GM23338 (cell line): ENCODE measurements around the gene C17orf78. TPM values are rescaled to one million over a fixed set of nuclear protein-coding genes. Genes with fewer than 3 reads are reported as not detected.

Experiments
- ATAC-seq: fragments of 200-7000 bp; cut with Tn5 transposase; 3 replicates; pipeline ENCODE4 v1.9.1; 2020
- DNase-seq: peaks from one replicate; pipeline ENCODE4 v3.0.0-alpha.2; 2015; ENCODE audit warnings: low spot score
- H2AFZ ChIP-seq: fragments of 200-600 bp; sonication (generic); 2 replicates; pipeline ENCODE4 v1.8.0; 2016; ENCODE audit warnings: antibody characterized with exemption, mild to moderate bottlenecking, moderate library complexity
- H3F3A ChIP-seq: fragments of 200-600 bp; sonication (generic); replicated peaks from 2 replicates; pipeline ENCODE4 v1.8.0; 2017; ENCODE audit warnings: antibody characterized with exemption, mixed run types, low read depth
- H3K27ac ChIP-seq: fragments of 200-600 bp; sonication (generic); 2 replicates; pipeline ENCODE4 v1.6.1; 2016; ENCODE audit warnings: low read depth
- H3K27me3 ChIP-seq: fragments of 200-600 bp; sonication (generic); 2 replicates; pipeline ENCODE4 v1.8.0; 2016; ENCODE audit warnings: mild to moderate bottlenecking, mixed run types, moderate library complexity; ENCODE audit not compliant: insufficient read depth
- H3K36me3 ChIP-seq: fragments of 200-600 bp; sonication (generic); 2 replicates; pipeline ENCODE4 v1.8.0; 2016; ENCODE audit warnings: mild to moderate bottlenecking; ENCODE audit not compliant: insufficient read depth
- H3K4me1 ChIP-seq: fragments of 200-600 bp; sonication (generic); 2 replicates; pipeline ENCODE4 v1.8.0; 2016; ENCODE audit warnings: mild to moderate bottlenecking, moderate library complexity; ENCODE audit not compliant: insufficient read depth
- H3K4me2 ChIP-seq: fragments of 200-600 bp; sonication (generic); 2 replicates; pipeline ENCODE4 v1.7.1; 2017; ENCODE audit warnings: mixed run types
- H3K4me3 ChIP-seq: fragments of 200-600 bp; sonication (generic); 2 replicates; pipeline ENCODE4 v1.6.1; 2016; ENCODE audit warnings: mixed run types
- H3K79me2 ChIP-seq: fragments of 200-600 bp; sonication (generic); replicated peaks from 2 replicates; pipeline ENCODE4 v1.8.0; 2017; ENCODE audit warnings: mild to moderate bottlenecking; ENCODE audit not compliant: insufficient read depth
- H3K9me2 ChIP-seq: fragments of 200-600 bp; sonication (generic); 2 replicates; pipeline ENCODE4 v1.8.0; 2017; ENCODE audit not compliant: insufficient read depth
- H4K20me1 ChIP-seq: fragments of 200-600 bp; sonication (generic); replicated peaks from 2 replicates; pipeline ENCODE4 v1.8.0; 2017; ENCODE audit warnings: mild to moderate bottlenecking; ENCODE audit not compliant: insufficient read depth
- H3K27ac Mint-ChIP-seq: 2 replicates; pipeline ENCODE4 v1.8.0; 2020; ENCODE audit warnings: inconsistent platforms, mild to moderate bottlenecking, moderate library complexity, mixed read lengths
- H3K27me3 Mint-ChIP-seq: 3 replicates; pipeline ENCODE4 v1.8.0; 2022; ENCODE audit warnings: low read depth, mild to moderate bottlenecking, moderate library complexity, mixed read lengths, inconsistent platforms; ENCODE audit not compliant: insufficient read depth, poor library complexity
- H3K36me3 Mint-ChIP-seq: 3 replicates; pipeline ENCODE4 v1.8.0; 2021; ENCODE audit warnings: low read depth, mild to moderate bottlenecking, inconsistent platforms, moderate library complexity, mixed read lengths
- H3K4me1 Mint-ChIP-seq: 3 replicates; pipeline ENCODE4 v1.8.0; 2020; ENCODE audit warnings: mild to moderate bottlenecking, inconsistent platforms, mixed read lengths
- H3K4me3 Mint-ChIP-seq: 3 replicates; pipeline ENCODE4 v1.8.0; 2021; ENCODE audit warnings: moderate library complexity, mild to moderate bottlenecking, inconsistent platforms, mixed read lengths
- H3K9me3 Mint-ChIP-seq: 3 replicates; pipeline ENCODE4 v1.8.0; 2020; ENCODE audit warnings: moderate library complexity, mild to moderate bottlenecking, inconsistent platforms, mixed read lengths
- ETS1 ChIP-seq: IDR thresholded peaks from 2 replicates; pipeline ENCODE4 v1.6.1; 2016; ENCODE audit warnings: antibody characterized with exemption
- ZNF462 ChIP-seq: fragments of 250-450 bp; sonication (Bioruptor Pico); IDR thresholded peaks from 2 replicates; pipeline ENCODE4 v1.5.0; 2020; ENCODE audit warnings: mild to moderate bottlenecking, moderate library complexity
- polyA plus RNA-seq: library from polyadenylated mRNA; unstranded; fragments of >200 nt; fragmentation: Nextera tagmentation; extraction: Ambion mirVana; gene quantifications from 2 replicates; pipeline ENCODE4 v1.2.1, GENCODE V29; 2016
- total RNA-seq: library from RNA; depleted of rRNA; stranded (reverse); fragments of >200 nt; shearing (Covaris generic); gene quantifications from 2 replicates; pipeline ENCODE4 v1.2.3, GENCODE V29; 2014

Gene C17orf78
- total and polyA plus RNA-seq, 2 experiments from 2014 or later, result 0.19 TPM; not detected in 1

- TF ChIP-seq ZNF462 (CRISPR knock-in tag), result no peak
Observed at GRCh38 chr17:37417852-37418251, 42.1 kb downstream of the C17orf78 start (continued).

GRCh38 chr17:37422971-37423625 lies 47.3 kb downstream of the C17orf78 start:
- no peak for ATAC-seq
- H3K4me3 Mint-ChIP-seq, result no peak overlapping the region
- no peaks in the 10 kb centered on the region for H3K9me3 Mint-ChIP-seq
- H3K27ac Mint-ChIP-seq, result no peak overlapping the region
- H3K79me2 ChIP-seq, result no peaks in the 10 kb centered on the region
- H3K4me3 ChIP-seq, result no peak overlapping the region
- 0 out of 2 replicates have a peak overlapping the region, but pooled peaks have one; percentile 21 for H3K27ac ChIP-seq
- H2AFZ ChIP-seq, result no peak overlapping the region
- H3K36me3 Mint-ChIP-seq, result peaks cover 49% of the 10 kb centered on the region
- TF ChIP-seq ETS1, result no peak
- H3F3A ChIP-seq, result no peaks in the 10 kb centered on the region
- peaks cover 2% of the 10 kb centered on the region for H3K27me3 Mint-ChIP-seq
- DNase-seq, result no peak
- H4K20me1 ChIP-seq, result 0 out of 2 replicates have a peak, but pooled peaks cover 3% of the 10 kb centered on the region
- H3K9me2 ChIP-seq, result no peaks in the 10 kb centered on the region
- H3K27me3 ChIP-seq, result no peaks in the 10 kb centered on the region
- no peak overlapping the region for H3K4me2 ChIP-seq
- H3K36me3 ChIP-seq, result peaks cover 19% of the 10 kb centered on the region
- no peaks in the 10 kb centered on the region for H3K4me1 Mint-ChIP-seq
- H3K4me1 ChIP-seq, result 0 out of 2 replicates have a peak, but pooled peaks cover 2% of the 10 kb centered on the region
